ENCODE measurements around the gene CYP3A7. TPM values are rescaled to one million over a fixed set of nuclear protein-coding genes. Genes with fewer than 3 reads are reported as not detected.
"Not testable (repeated sequence)": the region's sequence is repeated elsewhere in the genome, so short reads cannot be mapped to it uniquely, and the experiment has no call there.

Gene CYP3A7
- polyA plus RNA-seq, 3 donors: not detected

GRCh38 chr7:99691658-99692057 lies 43.3 kb downstream of the CYP3A7 start:
- H2AFZ ChIP-seq (ENCODE audit: insufficient read depth, low read depth, low read length, poor library complexity, severe bottlenecking); DNase-seq; H3K4me1 ChIP-seq (ENCODE audit: control insufficient read depth in 1 of 2, insufficient read depth in 2 of 2, low read length in 2 of 2); H3K36me3 Mint-ChIP-seq; H3K4me2 ChIP-seq (replicated peaks; ENCODE audit: extremely low read depth, low read length, poor library complexity, severe bottlenecking); H3K4me1 Mint-ChIP-seq; H3K79me2 ChIP-seq (ENCODE audit: insufficient read depth, low read length); H3K27me3 ChIP-seq (ENCODE audit: control insufficient read depth in 2 of 2, insufficient read depth in 2 of 2, low read length in 2 of 2); H3K9me3 ChIP-seq (replicated peaks in 1 of 2; ENCODE audit: control insufficient read depth in 1 of 2, insufficient read depth in 1 of 2, low read length in 2 of 2); H3K27me3 Mint-ChIP-seq (ENCODE audit: low read depth in 3 of 3); H3K27ac ChIP-seq (ENCODE audit: low read depth in 1 of 2, low read length in 2 of 2); H4K20me1 ChIP-seq (ENCODE audit: insufficient read depth, low read length); H3K4me3 ChIP-seq (replicated peaks in 1 of 3; ENCODE audit: low read depth in 2 of 3, low read length in 3 of 3); H3K36me3 ChIP-seq (replicated peaks in 1 of 2; ENCODE audit: control insufficient read depth in 1 of 2, insufficient read depth in 2 of 2, low read length in 2 of 2); H3K4me3 Mint-ChIP-seq; H3K9ac ChIP-seq (ENCODE audit: insufficient read depth, low read length, poor library complexity, severe bottlenecking); H3K27ac Mint-ChIP-seq: not testable (repeated sequence)
- intact Hi-C loops (cut with micrococcal nuclease): loop anchor here in 1 of 2 donors (5.0 kb wide), 1 partner anchor 81 kb away; no protein-coding TSS in a partner anchor
- no CpG with 5 or more reads among the region's 1 CpG for WGBS (ENCODE audit: insufficient coverage)
- peaks cover 8 to 22% (median 13%) of the 10 kb centered on the region in 7 donors for H3K9me3 Mint-ChIP-seq

- H3K27ac Mint-ChIP-seq; H3K4me3 Mint-ChIP-seq; H3K79me2 ChIP-seq (ENCODE audit: insufficient read depth, low read length); H3K27me3 ChIP-seq (ENCODE audit: control insufficient read depth in 2 of 2, insufficient read depth in 2 of 2, low read length in 2 of 2); H3K36me3 Mint-ChIP-seq; H3K27ac ChIP-seq (ENCODE audit: low read depth in 1 of 2, low read length in 2 of 2); H2AFZ ChIP-seq (ENCODE audit: insufficient read depth, low read depth, low read length, poor library complexity, severe bottlenecking); H3K36me3 ChIP-seq (replicated peaks in 1 of 2; ENCODE audit: control insufficient read depth in 1 of 2, insufficient read depth in 2 of 2, low read length in 2 of 2); H3K9ac ChIP-seq (ENCODE audit: insufficient read depth, low read length, poor library complexity, severe bottlenecking); H3K27me3 Mint-ChIP-seq (ENCODE audit: low read depth in 3 of 3); H3K4me2 ChIP-seq (replicated peaks; ENCODE audit: extremely low read depth, low read length, poor library complexity, severe bottlenecking); H3K4me3 ChIP-seq (replicated peaks in 1 of 3; ENCODE audit: low read depth in 2 of 3, low read length in 3 of 3); H4K20me1 ChIP-seq (ENCODE audit: insufficient read depth, low read length); H3K4me1 ChIP-seq (ENCODE audit: control insufficient read depth in 1 of 2, insufficient read depth in 2 of 2, low read length in 2 of 2); DNase-seq; H3K9me3 ChIP-seq (replicated peaks in 1 of 2; ENCODE audit: control insufficient read depth in 1 of 2, insufficient read depth in 1 of 2, low read length in 2 of 2); H3K4me1 Mint-ChIP-seq: not testable (repeated sequence)
- WGBS (ENCODE audit: insufficient coverage): no CpG with 5 or more reads among the region's 4 CpGs
- intact Hi-C loops (cut with micrococcal nuclease): loop anchor here in 1 of 2 donors (5.0 kb wide), 1 partner anchor 81 kb away; no protein-coding TSS in a partner anchor
- peaks cover 8 to 23% (median 14%) of the 10 kb centered on the region in 7 donors for H3K9me3 Mint-ChIP-seq
These were observed 44.1 kb downstream of the CYP3A7 start for GRCh38 chr7:99690918-99691317.

GRCh38 chr7:99685871-99686608 lies 49.0 kb downstream of the CYP3A7 start:
- H3K4me1 Mint-ChIP-seq; H3K4me3 ChIP-seq (replicated peaks in 1 of 3; ENCODE audit: low read depth in 2 of 3, low read length in 3 of 3); intact Hi-C loops (cut with micrococcal nuclease); H3K4me2 ChIP-seq (replicated peaks; ENCODE audit: extremely low read depth, low read length, poor library complexity, severe bottlenecking); H4K20me1 ChIP-seq (ENCODE audit: insufficient read depth, low read length); H3K79me2 ChIP-seq (ENCODE audit: insufficient read depth, low read length); H3K9me3 ChIP-seq (replicated peaks in 1 of 2; ENCODE audit: control insufficient read depth in 1 of 2, insufficient read depth in 1 of 2, low read length in 2 of 2); H3K27ac Mint-ChIP-seq; H3K27me3 Mint-ChIP-seq (ENCODE audit: low read depth in 3 of 3); H3K4me3 Mint-ChIP-seq; H3K4me1 ChIP-seq (ENCODE audit: control insufficient read depth in 1 of 2, insufficient read depth in 2 of 2, low read length in 2 of 2); H3K27me3 ChIP-seq (ENCODE audit: control insufficient read depth in 2 of 2, insufficient read depth in 2 of 2, low read length in 2 of 2); H3K36me3 ChIP-seq (replicated peaks in 1 of 2; ENCODE audit: control insufficient read depth in 1 of 2, insufficient read depth in 2 of 2, low read length in 2 of 2); H3K36me3 Mint-ChIP-seq; H3K27ac ChIP-seq (ENCODE audit: low read depth in 1 of 2, low read length in 2 of 2); H3K9ac ChIP-seq (ENCODE audit: insufficient read depth, low read length, poor library complexity, severe bottlenecking); H2AFZ ChIP-seq (ENCODE audit: insufficient read depth, low read depth, low read length, poor library complexity, severe bottlenecking); DNase-seq: not testable (repeated sequence)
- H3K9me3 Mint-ChIP-seq: peaks cover 4 to 33% (median 12%) of the 10 kb centered on the region in 7 donors
- WGBS (ENCODE audit: insufficient coverage): 99% methylated on average over 11 of the region's 14 CpGs

Measured in CD14-positive monocyte (primary cell).